H1 (cell line): Measurements from ENCODE around the gene HMGCL. TPM values are rescaled to one million over a fixed set of nuclear protein-coding genes. Genes with fewer than 3 reads are reported as not detected.

Experiments used
- CTCF ChIA-PET: fragments of 300-600 bp; sonication (Branson Sonifier 250); formaldehyde crosslinking; loops from one replicate; lab custom pipeline; 2021; ENCODE audit not compliant: partially characterized antibody; lab: Charles Lee
- POLR2A ChIA-PET: fragments of 300-600 bp; sonication (Branson Sonifier 250); formaldehyde crosslinking; loops from one replicate; lab custom pipeline; 2021; ENCODE audit warnings: inconsistent platforms; ENCODE audit not compliant: partially characterized antibody; lab: Charles Lee
- DNase-seq, 2 experiments: peaks; one replicate each; pipeline versions ENCODE4 v3.0.0 to v3.0.0-alpha.2; 2010 to 2022; ENCODE audit warnings: low spot score in 2 of 2, low read depth in 1 of 2, mixed read lengths in 1 of 2
- FAIRE-seq: peaks from 2 replicates; lab custom pipeline; 2011; peaks lifted over from hg19 to GRCh38; lab: Jason Lieb, UNC
- H2AFZ ChIP-seq: 2 replicates; pipeline ENCODE4 v1.8.1; 2012; ENCODE audit warnings: low read length, inconsistent platforms
- H2AK5ac ChIP-seq: 2 replicates; pipeline ENCODE4 v1.6.1; 2013; ENCODE audit warnings: low read depth, low read length
- H2BK120ac ChIP-seq: replicated peaks from 2 replicates; pipeline ENCODE3; 2013; ENCODE audit warnings: low read depth, low read length, inconsistent platforms
- H2BK12ac ChIP-seq: 2 replicates; pipeline ENCODE4 v1.6.1; 2013; ENCODE audit warnings: low read depth, low read length
- H2BK15ac ChIP-seq: 2 replicates; pipeline ENCODE4 v1.6.1; 2013; ENCODE audit warnings: low read length
- H2BK20ac ChIP-seq: 2 replicates; pipeline ENCODE4 v1.6.1; 2013; ENCODE audit warnings: low read length
- H2BK5ac ChIP-seq: 2 replicates; pipeline ENCODE4 v1.6.1; 2013; ENCODE audit warnings: low read depth, low read length
- H3K14ac ChIP-seq: 2 replicates; pipeline ENCODE4 v1.6.1; 2013; ENCODE audit warnings: inconsistent platforms; ENCODE audit not compliant: insufficient read length
- H3K18ac ChIP-seq: 2 replicates; pipeline ENCODE4 v1.6.1; 2013; ENCODE audit warnings: low read length; ENCODE audit errors: extremely low read depth
- H3K23ac ChIP-seq: 2 replicates; pipeline ENCODE4 v1.6.1; 2013; ENCODE audit warnings: inconsistent platforms; ENCODE audit not compliant: insufficient read length
- H3K23me2 ChIP-seq: 2 replicates; pipeline ENCODE4 v1.6.1; 2013; ENCODE audit warnings: low read depth, low read length
- H3K27ac ChIP-seq: 2 replicates; pipeline ENCODE4 v1.6.1; 2011; ENCODE audit warnings: low read depth, low read length, inconsistent platforms
- H3K27me3 ChIP-seq, 4 experiments: replicated peaks in 1 of 4; 1 replicate in 1 of 4; 2 replicates in 3 of 4; pipeline versions ENCODE4 v1.6.1 to v1.8.1; 2011 to 2013; ENCODE audit warnings: low read length in 3 of 4, mild to moderate bottlenecking in 3 of 4, inconsistent platforms in 2 of 4, mixed read lengths in 2 of 4, moderate library complexity in 1 of 4; ENCODE audit not compliant: control insufficient read depth in 3 of 4, insufficient read depth in 3 of 4; ENCODE audit errors: extremely low read depth in 1 of 4
- H3K36me3 ChIP-seq, 4 experiments: 2 replicates each; pipeline versions ENCODE4 v1.6.1 to v1.8.1; 2011 to 2013; ENCODE audit warnings: mild to moderate bottlenecking in 4 of 4, low read length in 3 of 4, moderate library complexity in 2 of 4, control low read depth in 1 of 4, inconsistent platforms in 1 of 4; ENCODE audit not compliant: insufficient read depth in 4 of 4, control insufficient read depth in 2 of 4
- H3K4ac ChIP-seq: replicated peaks from 2 replicates; pipeline ENCODE3; 2013; ENCODE audit warnings: low read length, low read depth, mixed read lengths, inconsistent platforms; ENCODE audit not compliant: insufficient read length
- H3K4me1 ChIP-seq, 4 experiments: replicated peaks in 1 of 4; 1 replicate in 1 of 4; 2 replicates in 3 of 4; pipeline versions ENCODE4 v1.6.1 to v1.8.1; 2011 to 2013; ENCODE audit warnings: low read length in 3 of 4, inconsistent platforms in 2 of 4, mixed read lengths in 1 of 4; ENCODE audit not compliant: insufficient read depth in 4 of 4, control insufficient read depth in 3 of 4
- H3K4me2 ChIP-seq, 2 experiments: 2 replicates each; pipeline versions ENCODE4 v1.6.1 to v1.8.1; 2011 to 2013; ENCODE audit warnings: low read depth in 2 of 2, low read length in 2 of 2, control low read depth in 1 of 2, inconsistent platforms in 1 of 2, mild to moderate bottlenecking in 1 of 2; ENCODE audit not compliant: insufficient read depth in 1 of 2
- H3K4me3 ChIP-seq, 4 experiments: fragments of 200-600, 300-600 bp in 1 of 4; sonication (generic), shearing (Covaris generic), sonication (Bioruptor Twin) in 1 of 4; 2 replicates each; pipeline versions ENCODE4 v1.5.1 to v1.8.1; 2011 to 2016; ENCODE audit warnings: low read length in 4 of 4, low read depth in 3 of 4, control low read depth in 2 of 4, inconsistent platforms in 2 of 4, mild to moderate bottlenecking in 2 of 4, mixed read lengths in 1 of 4, moderate library complexity in 1 of 4; ENCODE audit not compliant: insufficient read depth in 2 of 4; ENCODE audit errors: extremely low read depth in 1 of 4
- H3K56ac ChIP-seq: replicated peaks from 2 replicates; pipeline ENCODE3; 2013; ENCODE audit warnings: low read depth, mild to moderate bottlenecking, mixed read lengths, low read length, inconsistent platforms; ENCODE audit not compliant: insufficient read length
- H3K79me1 ChIP-seq: 2 replicates; pipeline ENCODE4 v1.6.1; 2013; ENCODE audit warnings: low read depth, low read length, control low read depth
- H3K79me2 ChIP-seq, 2 experiments: 2 replicates each; pipeline versions ENCODE4 v1.6.1 to v1.8.1; 2012 to 2013; ENCODE audit warnings: low read length in 2 of 2, mild to moderate bottlenecking in 2 of 2, inconsistent platforms in 1 of 2; ENCODE audit not compliant: insufficient read depth in 2 of 2, control insufficient read depth in 1 of 2
- H3K9ac ChIP-seq, 4 experiments: replicated peaks in 1 of 4; 1 replicate in 1 of 4; 2 replicates in 3 of 4; pipeline versions ENCODE4 v1.6.1 to v1.8.1; 2011 to 2013; ENCODE audit warnings: low read depth in 3 of 4, low read length in 3 of 4, control low read depth in 2 of 4, mild to moderate bottlenecking in 2 of 4, moderate library complexity in 2 of 4, inconsistent platforms in 1 of 4; ENCODE audit errors: extremely low read depth in 1 of 4
- H3K9me3 ChIP-seq, 2 experiments: 2 replicates each; pipeline versions ENCODE4 v1.6.1 to v1.8.1; 2012 to 2013; ENCODE audit warnings: mild to moderate bottlenecking in 2 of 2, moderate library complexity in 2 of 2, control low read depth in 1 of 2, inconsistent platforms in 1 of 2, low read depth in 1 of 2, low read length in 1 of 2, mixed read lengths in 1 of 2; ENCODE audit not compliant: insufficient read depth in 2 of 2
- H4K20me1 ChIP-seq, 2 experiments: replicated peaks in 1 of 2; 2 replicates each; pipeline versions ENCODE3 to v1.8.1; 2011 to 2013; ENCODE audit warnings: inconsistent platforms in 2 of 2, low read length in 2 of 2, mild to moderate bottlenecking in 1 of 2; ENCODE audit not compliant: insufficient read depth in 2 of 2, control insufficient read depth in 1 of 2
- H4K5ac ChIP-seq: 2 replicates; pipeline ENCODE4 v1.6.1; 2013; ENCODE audit warnings: low read length, low read depth, mixed read lengths, inconsistent platforms; ENCODE audit not compliant: insufficient read length
- H4K8ac ChIP-seq: 2 replicates; pipeline ENCODE4 v1.8.0; 2013; ENCODE audit warnings: mild to moderate bottlenecking, moderate library complexity, low read length, inconsistent platforms; ENCODE audit not compliant: insufficient read depth; ENCODE audit errors: extremely low read depth
- H4K91ac ChIP-seq: replicated peaks from 2 replicates; pipeline ENCODE3; 2013; ENCODE audit warnings: low read length, mixed read lengths, inconsistent platforms; ENCODE audit not compliant: insufficient read length
- JUN ChIP-seq: IDR thresholded peaks from 2 replicates; pipeline ENCODE4 v1.6.1; 2011; ENCODE audit warnings: low read depth, mild to moderate bottlenecking, improper control_type of control experiment, low read length
- RBBP5 ChIP-seq: IDR thresholded peaks from 2 replicates; pipeline ENCODE4 v1.7.1; 2012; ENCODE audit warnings: low read depth, mild to moderate bottlenecking, inconsistent platforms, low read length, moderate library complexity, borderline replicate concordance
- RFX5 ChIP-seq: IDR thresholded peaks from 2 replicates; pipeline ENCODE4 v1.6.1; 2011; ENCODE audit warnings: low read depth, low read length, improper control_type of control experiment, borderline replicate concordance
- SAP30 ChIP-seq: fragments of 300-600 bp; sonication (generic); IDR thresholded peaks from 2 replicates; pipeline ENCODE4 v1.7.1; 2012; ENCODE audit warnings: low read length, moderate library complexity, mild to moderate bottlenecking, inconsistent platforms; ENCODE audit not compliant: insufficient read depth, insufficient replicate concordance
- YY1 ChIP-seq: IDR thresholded peaks from 2 replicates; pipeline ENCODE4 v1.6.1; 2011; ENCODE audit warnings: low read depth, mild to moderate bottlenecking, low read length
- WGBS, 2 experiments: shearing (Covaris generic) in 1 of 2; methylation state at CpG; one replicate each; pipeline versions ENCODE4 v1.1.6 to v1.1.7; 2013 to 2015; ENCODE audit warnings: low lambda C conversion rate in 2 of 2, mixed read lengths in 2 of 2, inconsistent platforms in 1 of 2, low coverage in 1 of 2, missing lambda C conversion rate in 1 of 2; ENCODE audit not compliant: insufficient replicate concordance in 2 of 2, insufficient coverage in 1 of 2, insufficient read length in 1 of 2; ENCODE audit errors: extremely low coverage in 1 of 2, missing lambda C conversion rate in 1 of 2; 5-methylcytosine and 5-hydroxymethylcytosine counted together
- polyA plus RNA-seq, 7 experiments: library from polyadenylated mRNA; depleted of rRNA in 3 of 7; stranded (reverse) in 5 of 7; unstranded in 2 of 7; fragments of >200 nt in 5 of 7; fragments of 200-250 nt in 2 of 7; gene quantifications; 1 replicate in 5 of 7; 2 replicates in 1 of 7; 4 replicates in 1 of 7; pipeline versions ENCODE4 v1.2.1 to v1.2.3, GENCODE V29; 2011 to 2013; ENCODE audit warnings: missing spikeins in 2 of 7, mixed read lengths in 2 of 7
- total RNA-seq: library from RNA; stranded (reverse); fragmentation: NEBNext Ultra II Directional; extraction: Animal tissue kit (Norgen Biotek cat#: 25700); gene quantifications from 2 replicates; pipeline ENCODE4 v1.2.1, GENCODE V29; 2021

HMGCL gene
- total and polyA plus RNA-seq, 2 of the 8 experiments (the other 6 are each of a cell fraction or from before 2014, with no cell fraction given): 13.7 to 19.5 TPM

DNA sequence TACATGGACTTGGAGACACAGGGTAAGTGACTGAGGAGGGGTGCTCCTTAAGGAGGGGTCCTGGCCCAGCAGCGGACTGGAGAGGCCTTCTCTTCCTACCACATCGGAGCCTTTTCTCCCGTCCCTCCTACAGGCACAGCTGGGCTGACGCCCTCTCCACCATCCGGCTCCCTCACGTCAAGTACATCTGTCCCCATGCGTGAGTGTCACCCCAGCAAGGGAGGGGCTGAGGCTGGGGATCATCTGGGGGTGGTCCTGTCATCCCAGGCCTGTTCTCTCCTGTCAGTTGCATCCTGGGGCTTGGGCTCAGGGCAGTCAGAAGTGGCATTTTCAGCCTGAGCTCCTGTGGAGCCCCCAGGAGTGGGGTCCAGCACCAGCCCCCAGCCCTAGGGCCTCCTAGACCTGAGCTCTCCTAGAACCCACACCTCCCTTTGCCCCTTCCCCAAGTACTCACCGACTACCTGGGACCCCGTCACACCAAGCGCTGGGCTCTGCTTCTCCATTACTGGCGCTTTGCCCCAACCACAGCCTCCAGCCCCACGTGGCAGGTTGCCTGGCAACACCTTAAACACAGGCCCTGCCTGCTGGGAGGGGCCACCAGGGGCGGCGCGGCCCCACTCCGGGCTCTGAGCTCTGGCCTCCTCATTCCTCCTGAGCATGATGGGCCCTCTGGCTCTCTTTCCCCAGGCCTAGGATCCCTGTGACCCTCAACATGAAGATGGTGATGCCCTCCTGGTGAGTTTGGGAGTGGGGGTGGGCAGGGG is 32.0 kb downstream of the HMGCL start:
- TF ChIP-seq RBBP5 (no peak), RFX5 (no peak), SAP30 (no peak), YY1 (no peak), JUN (no peak)
- 88% methylated on average over 16 of the region's 16 CpGs; no CpG with 5 or more reads in 1 of the 2 experiments for WGBS, 2 experiments
- Histone ChIP-seq H3K4me3 (peak overlapping the region in 1 of 4 experiments; percentile 12; a peak in 1 of 8 replicates), H3K79me1 (peaks cover 10% of the 10 kb centered on the region; the same call in 1 of the 2 replicates), H4K5ac (no peak overlapping the region), H3K56ac (no peak overlapping the region), H3K27me3 (no peaks in the 10 kb centered on the region), H4K91ac (no peak overlapping the region), H2AK5ac (no peak overlapping the region), H3K9ac (no peak overlapping the region), H3K27ac (no peak overlapping the region; the same call in none of the 2 replicates), H3K4me2 (peak overlapping the region; percentile 74 to 96; a peak in 3 of 4 replicates), H2BK12ac (no peak overlapping the region), H3K79me2 (peaks cover 4 to 21% of the 10 kb centered on the region in 2 experiments; a peak in 3 of 4 replicates), H3K18ac (no peak overlapping the region), H3K9me3 (no peaks in the 10 kb centered on the region), H4K20me1 (peaks cover 7 to 10% of the 10 kb centered on the region in 2 experiments), H2BK15ac (no peak overlapping the region; the same call in 1 of the 2 replicates), H3K23ac (no peak overlapping the region), H2AFZ (no peak overlapping the region), H2BK20ac (no peak overlapping the region), H4K8ac (peak overlapping the region; percentile 35; the same call in 1 of the 2 replicates), H3K14ac (no peak overlapping the region), H3K36me3 (peaks cover 6 to 25% (median 22%) of the 10 kb centered on the region in 4 experiments; a peak in 6 of 8 replicates), H3K4me1 (peaks cover 0 to 11% (median 6%) of the 10 kb centered on the region in 4 experiments; a peak in 5 of 7 replicates), H2BK5ac (no peak overlapping the region), H3K23me2 (peaks cover 9% of the 10 kb centered on the region), H2BK120ac (no peak overlapping the region), H3K4ac (no peak overlapping the region)
- CTCF ChIA-PET: interaction anchor here (1.0 to 4.6 kb wide), 4 partner anchors 17 to 124 kb away, joined by 3 to 26 read pairs (median 6); partner anchors contain the start of gene FUCA1
- FAIRE-seq (no peak), DNase-seq (no peak)
- POLR2A ChIA-PET: interaction anchor here (1.0 to 16.2 kb wide), 4 partner anchors 6 to 49 kb away, joined by 3 to 192 read pairs (median 42); partner anchors contain the start of genes ELOA, GALE and PITHD1
